AG04450 (cell line): ENCODE data around the gene CCDC150. TPM values are rescaled to one million over a fixed set of nuclear protein-coding genes. Genes with fewer than 3 reads are reported as not detected.
A peak's percentile ranks its signal among the peaks of the same experiment; 100 is the strongest.

Source experiments
- CTCF ChIA-PET: fragments of 300-600, 350-600 bp; formaldehyde crosslinking; extraction: SDS; loops from one replicate; lab custom pipeline; 2022; ENCODE audit warnings: antibody characterized with exemption, inconsistent platforms; lab: Charles Lee
- POLR2A ChIA-PET: fragments of 350-600 bp; formaldehyde crosslinking; extraction: SDS; loops from one replicate; lab custom pipeline; 2021; ENCODE audit warnings: antibody characterized with exemption, inconsistent platforms; lab: Yijun Ruan, JAX
- DNase-seq: peaks from one replicate; pipeline ENCODE4 v3.0.0-alpha.2; 2011; ENCODE audit warnings: low read depth, low spot score
- H3K27ac ChIP-seq: one replicate; pipeline ENCODE4 v1.5.1; 2012; ENCODE audit warnings: low read depth, low read length, control low read depth
- H3K27me3 ChIP-seq: one replicate; pipeline ENCODE4 v1.6.0; 2012; ENCODE audit warnings: low read length; ENCODE audit not compliant: control insufficient read depth, insufficient read depth
- H3K4me3 ChIP-seq: 2 replicates; pipeline ENCODE4 v1.5.1; 2011; ENCODE audit warnings: mild to moderate bottlenecking, low read depth, low read length, control low read depth
- H3K9me3 ChIP-seq: 2 replicates; pipeline ENCODE4 v1.5.1; 2012; ENCODE audit warnings: low read length; ENCODE audit not compliant: control insufficient read depth, insufficient read depth
- polyA plus RNA-seq: library from polyadenylated mRNA; depleted of rRNA; stranded (reverse); fragments of >200 nt; gene quantifications from 2 replicates; pipeline ENCODE4 v1.2.3, GENCODE V29; 2011
- TF ChIP-seq, protein P1 (sequence below): IDR thresholded peaks from 2 replicates; pipeline ENCODE4 v1.5.1; 2011; ENCODE audit warnings: low read depth, low read length, control low read depth, inconsistent platforms

Gene CCDC150
- polyA plus RNA-seq, 1 experiment = 1.5 TPM

DNA sequence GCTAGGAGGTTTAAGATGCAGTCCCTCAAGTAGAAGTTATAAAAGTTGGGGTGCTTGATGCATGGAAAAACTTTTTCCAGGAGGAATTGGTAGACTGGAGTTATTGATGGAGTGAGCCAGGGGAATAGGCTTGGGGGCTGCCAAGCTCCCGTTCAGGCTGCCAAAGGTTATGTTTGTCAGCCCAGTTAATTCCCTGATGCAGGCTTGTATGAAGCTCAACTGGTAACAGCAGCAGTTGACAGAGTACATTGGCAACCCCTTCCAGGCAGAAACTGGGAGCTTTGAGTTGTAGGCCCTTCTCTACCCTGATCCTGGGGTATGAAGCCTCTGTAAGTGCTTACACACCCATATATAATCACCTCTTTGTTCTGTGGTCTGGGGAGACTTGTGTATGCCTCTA is 16.2 kb downstream of the CCDC150 start:
- TF ChIP-seq, protein P1, sequence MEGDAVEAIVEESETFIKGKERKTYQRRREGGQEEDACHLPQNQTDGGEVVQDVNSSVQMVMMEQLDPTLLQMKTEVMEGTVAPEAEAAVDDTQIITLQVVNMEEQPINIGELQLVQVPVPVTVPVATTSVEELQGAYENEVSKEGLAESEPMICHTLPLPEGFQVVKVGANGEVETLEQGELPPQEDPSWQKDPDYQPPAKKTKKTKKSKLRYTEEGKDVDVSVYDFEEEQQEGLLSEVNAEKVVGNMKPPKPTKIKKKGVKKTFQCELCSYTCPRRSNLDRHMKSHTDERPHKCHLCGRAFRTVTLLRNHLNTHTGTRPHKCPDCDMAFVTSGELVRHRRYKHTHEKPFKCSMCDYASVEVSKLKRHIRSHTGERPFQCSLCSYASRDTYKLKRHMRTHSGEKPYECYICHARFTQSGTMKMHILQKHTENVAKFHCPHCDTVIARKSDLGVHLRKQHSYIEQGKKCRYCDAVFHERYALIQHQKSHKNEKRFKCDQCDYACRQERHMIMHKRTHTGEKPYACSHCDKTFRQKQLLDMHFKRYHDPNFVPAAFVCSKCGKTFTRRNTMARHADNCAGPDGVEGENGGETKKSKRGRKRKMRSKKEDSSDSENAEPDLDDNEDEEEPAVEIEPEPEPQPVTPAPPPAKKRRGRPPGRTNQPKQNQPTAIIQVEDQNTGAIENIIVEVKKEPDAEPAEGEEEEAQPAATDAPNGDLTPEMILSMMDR = no peak
- Histone ChIP-seq H3K27me3 (no peaks in the 10 kb centered on the region), H3K9me3 (peaks cover 17% of the 10 kb centered on the region), H3K27ac (no peak overlapping the region), H3K4me3 (no peak overlapping the region)
- POLR2A ChIA-PET = no interaction called here
- CTCF ChIA-PET = no interaction called here
- no peak for DNase-seq

DNA sequence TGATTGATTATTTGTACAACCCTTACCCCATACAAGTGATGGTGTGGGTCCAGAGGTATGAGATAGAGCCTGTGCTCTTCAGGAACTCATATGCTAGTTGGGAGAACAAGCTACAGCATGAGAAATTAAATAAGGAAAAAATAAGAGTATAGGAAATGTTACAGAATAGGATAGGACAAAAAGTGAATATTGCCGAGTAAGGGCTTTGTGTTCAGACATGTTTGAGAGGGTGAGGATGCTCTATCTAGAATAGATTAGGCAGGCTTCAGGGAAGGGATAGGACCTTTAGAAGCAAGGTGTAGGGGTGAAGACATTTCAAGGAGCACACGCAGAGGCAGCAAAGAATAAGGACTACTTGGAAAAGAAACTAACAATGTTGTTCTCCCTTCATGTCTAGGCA is 17.8 kb downstream of the CCDC150 start:
- Histone ChIP-seq H3K4me3 (no peak overlapping the region), H3K9me3 (peaks cover 11% of the 10 kb centered on the region), H3K27ac (no peak overlapping the region), H3K27me3 (no peaks in the 10 kb centered on the region)
- ChIA-PET POLR2A (no interaction called here), CTCF (no interaction called here)
- DNase-seq = no peak
- TF ChIP-seq, protein P1 = no peak

DNA sequence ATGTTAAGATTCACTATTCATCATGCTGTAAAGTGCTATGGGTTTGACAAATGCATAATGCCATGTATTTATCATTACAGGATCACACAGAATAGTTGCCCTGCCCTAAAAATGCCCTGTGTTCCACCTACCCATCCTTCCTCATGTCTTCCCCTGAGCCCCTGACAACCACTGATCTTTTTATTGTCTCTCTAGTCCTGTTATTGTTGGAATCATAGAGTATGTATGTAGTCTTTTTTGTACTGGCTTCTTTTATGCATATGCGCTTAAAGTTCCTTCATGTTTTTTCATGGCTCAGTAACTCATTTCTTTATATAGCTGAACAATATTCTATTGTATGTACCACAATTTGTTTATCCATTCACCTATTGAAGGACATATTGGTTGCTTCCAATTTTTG is 20.3 kb downstream of the CCDC150 start:
- ChIA-PET POLR2A (no interaction called here), CTCF (no interaction called here)
- H3K4me3 ChIP-seq = no peak overlapping the region
- no peak overlapping the region for H3K27ac ChIP-seq
- H3K27me3 ChIP-seq = no peaks in the 10 kb centered on the region
- DNase-seq = no peak
- TF ChIP-seq, protein P1 = no peak
- H3K9me3 ChIP-seq = no peaks in the 10 kb centered on the region

DNA sequence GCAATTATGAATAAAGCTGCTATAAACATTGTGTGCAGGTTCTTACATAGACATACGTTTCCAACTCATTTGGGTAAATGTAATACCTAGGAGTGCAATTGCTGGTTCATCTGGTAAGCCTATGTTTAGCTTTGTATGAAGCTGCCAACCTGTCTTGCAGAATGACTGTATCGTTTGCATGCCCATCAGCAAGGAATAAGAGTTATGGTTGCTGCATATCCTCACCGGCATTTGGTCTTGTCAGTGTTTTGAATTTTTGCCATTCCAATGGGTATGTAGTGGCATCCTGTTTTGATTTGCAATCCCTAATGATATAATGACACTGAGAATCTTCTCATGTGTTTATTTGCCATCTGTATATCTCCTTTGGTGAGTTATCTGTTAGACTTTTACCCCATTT is 20.7 kb downstream of the CCDC150 start:
- DNase-seq = peak; percentile 18
- POLR2A ChIA-PET = no interaction called here
- Histone ChIP-seq H3K9me3 (no peaks in the 10 kb centered on the region), H3K4me3 (no peak overlapping the region), H3K27ac (no peak overlapping the region), H3K27me3 (no peaks in the 10 kb centered on the region)
- TF ChIP-seq, protein P1 = no peak
- CTCF ChIA-PET = no interaction called here

GRCh38 chr2:196670342-196670741 is 30.8 kb downstream of the CCDC150 start:
- H3K4me3 ChIP-seq = no peak overlapping the region
- CTCF ChIA-PET = no interaction called here
- H3K27ac ChIP-seq = no peak overlapping the region
- H3K9me3 ChIP-seq = no peaks in the 10 kb centered on the region
- TF ChIP-seq, protein P1 = no peak
- no peak for DNase-seq
- POLR2A ChIA-PET = no interaction called here
- no peaks in the 10 kb centered on the region for H3K27me3 ChIP-seq
